Prostate gland (tissue), 2 donors: ENCODE results near the gene PRPSAP1.

ENCODE experiments used
- CTCF ChIP-seq, 4 experiments: fragments of 200-600 bp in 2 of 4; fragments of 450-650 bp in 2 of 4; sonication (generic) in 2 of 4; IDR thresholded peaks; 1 replicate in 3 of 4; 2 replicates in 1 of 4; pipeline ENCODE4 v1.5.1; 2016 to 2019; ENCODE audit warnings: antibody characterized with exemption in 4 of 4, mild to moderate bottlenecking in 2 of 4, moderate library complexity in 2 of 4
- POLR2A ChIP-seq: fragments of 450-650 bp; IDR thresholded peaks from one replicate; pipeline ENCODE4 v1.6.1; 2016; ENCODE audit warnings: antibody characterized with exemption, mild to moderate bottlenecking

DNA sequence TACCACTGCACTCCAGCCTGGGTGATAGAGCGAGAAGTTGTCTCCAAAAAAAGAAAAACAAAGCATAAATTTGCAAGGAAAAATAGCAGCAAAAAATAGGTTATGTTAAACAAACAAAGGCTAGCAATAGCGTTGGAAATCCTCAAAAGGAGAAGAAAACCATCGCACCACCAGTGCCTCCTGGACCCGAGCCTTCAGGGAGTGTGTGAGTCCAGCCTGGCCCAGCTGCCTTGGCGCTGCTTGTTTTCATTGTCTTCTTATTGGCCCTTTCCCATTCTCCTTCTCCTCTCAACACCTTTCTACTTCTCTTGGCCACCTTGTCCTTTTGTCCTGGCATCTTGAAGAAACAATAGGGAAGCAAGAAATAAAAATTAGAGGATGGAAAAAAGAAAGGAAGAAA, 93.0 kb downstream of the PRPSAP1 start:
- TF ChIP-seq POLR2A (no peak), CTCF (IDR thresholded peaks at IDR 0.05) (no peak)
